Peyer's patch (tissue), 4 donors: ENCODE measurements around the gene RBM23. TPM values are rescaled to one million over a fixed set of nuclear protein-coding genes. Genes with fewer than 3 reads are reported as not detected.

Experiments
- DNase-seq, 3 donors: peaks; one replicate each; pipeline ENCODE4 v3.0.0-alpha.2; 2017 to 2019
- H3K27ac ChIP-seq, 4 donors: fragments of 200-600 bp; sonication (generic); one replicate each; pipeline ENCODE4 v1.5.1; 2016 to 2019
- H3K27me3 ChIP-seq, 2 donors: fragments of 200-600 bp; sonication (generic); one replicate each; pipeline ENCODE4 v1.5.1; 2019
- H3K36me3 ChIP-seq, 3 donors: fragments of 200-600 bp; sonication (generic); one replicate each; pipeline ENCODE4 v1.5.1; 2016 to 2019
- H3K4me1 ChIP-seq, 4 donors: fragments of 200-600 bp; sonication (generic); one replicate each; pipeline ENCODE4 v1.5.1; 2016 to 2019
- H3K4me3 ChIP-seq, 4 donors: fragments of 200-600 bp; sonication (generic); 1 replicate in 3 of 4; 2 replicates in 1 of 4; pipeline ENCODE4 v1.5.1; 2016 to 2019; ENCODE audit warnings: mild to moderate bottlenecking in 1 of 4
- H3K9me3 ChIP-seq, 4 donors: fragments of 200-600 bp; sonication (generic); one replicate each; pipeline ENCODE4 v1.5.1; 2016 to 2019; ENCODE audit warnings: mild to moderate bottlenecking in 1 of 4
- CTCF ChIP-seq, 6 experiments: fragments of 450-650 bp in 4 of 6; fragments of 200-600 bp in 2 of 6; sonication (generic) in 1 of 6; IDR thresholded peaks; one replicate each; pipeline ENCODE4 v1.5.1; 2017 to 2019; ENCODE audit warnings: antibody characterized with exemption in 6 of 6, mild to moderate bottlenecking in 3 of 6, moderate library complexity in 1 of 6
- POLR2A ChIP-seq, 2 donors: fragments of 450-650 bp; IDR thresholded peaks; one replicate each; pipeline ENCODE4 v1.5.1; 2017; ENCODE audit warnings: antibody characterized with exemption in 2 of 2, mild to moderate bottlenecking in 2 of 2, moderate library complexity in 2 of 2
- total RNA-seq, 4 donors: library from RNA; depleted of rRNA; stranded (reverse); fragments of >200 nt; gene quantifications; one replicate each; pipeline ENCODE4 v1.1.0, GENCODE V29; 2016

The RBM23 gene
- total RNA-seq, 4 donors from 2014 or later = 84.4 to 155 (median 116) TPM

- peak; percentile 82 to 94 (median 86) for DNase-seq
- H3K4me1 ChIP-seq = peaks cover 0 to 37% (median 10%) of the 10 kb centered on the region in 4 donors
- H3K9me3 ChIP-seq = no peaks in the 10 kb centered on the region
- peak overlapping the region; percentile 63 to 89 (median 78) for H3K4me3 ChIP-seq
- peaks cover 0 to 38% (median 7%) of the 10 kb centered on the region in 3 donors for H3K36me3 ChIP-seq
- H3K27ac ChIP-seq = peak overlapping the region; percentile 93 to 100 (median 96)
- H3K27me3 ChIP-seq = no peaks in the 10 kb centered on the region
- TF ChIP-seq CTCF (IDR thresholded peaks at IDR 0.05) (peak; percentile 92 to 97 (median 95)), POLR2A (IDR thresholded peaks at IDR 0.05) (peak in 1 of 2 donors; percentile 51)
Measured at GRCh38 chr14:22872033-22872832, 46.7 kb downstream of the RBM23 start.

- H3K27me3 ChIP-seq = no peaks in the 10 kb centered on the region
- peaks cover 0 to 30% (median 7%) of the 10 kb centered on the region in 3 donors for H3K36me3 ChIP-seq
- TF ChIP-seq POLR2A (IDR thresholded peaks at IDR 0.05) = peak; percentile 76 to 82
- TF ChIP-seq CTCF (IDR thresholded peaks at IDR 0.05) = no peak
- H3K4me1 ChIP-seq = peaks cover 0 to 37% (median 10%) of the 10 kb centered on the region in 4 donors
- peak within 1 kb of the TSS; percentile 93 to 100 (median 96) for H3K27ac ChIP-seq
- H3K4me3 ChIP-seq = peak within 1 kb of the TSS; percentile 63 to 89 (median 78)
- no peaks in the 10 kb centered on the region for H3K9me3 ChIP-seq
- DNase-seq = peak; percentile 92 to 97 (median 95)
Measured at GRCh38 chr14:22871224-22872032, 47.5 kb downstream of the RBM23 start, which contains the start of gene LRP10. Gene LRP10, plus strand, starts transcription at chr14:22871740. Its CDS starts 564 bp downstream, at chr14:22872304.

GRCh38 chr14:22870811-22871223 lies 48.1 kb downstream of the RBM23 start:
- peaks cover 0 to 24% (median 7%) of the 10 kb centered on the region in 3 donors for H3K36me3 ChIP-seq
- H3K4me3 ChIP-seq = peak overlapping the region; percentile 63 to 89 (median 78)
- peak overlapping the region; percentile 93 to 100 (median 96) for H3K27ac ChIP-seq
- DNase-seq = no peak
- H3K9me3 ChIP-seq = no peaks in the 10 kb centered on the region
- no peaks in the 10 kb centered on the region for H3K27me3 ChIP-seq
- peaks cover 0 to 35% (median 10%) of the 10 kb centered on the region in 4 donors for H3K4me1 ChIP-seq
- TF ChIP-seq POLR2A (IDR thresholded peaks at IDR 0.05) (no peak), CTCF (IDR thresholded peaks at IDR 0.05) (peak in 1 of 6 experiments; percentile 2)

GRCh38 chr14:22866874-22867273 lies 52.1 kb downstream of the RBM23 start:
- Histone ChIP-seq H3K27ac (no peak overlapping the region), H3K27me3 (no peaks in the 10 kb centered on the region), H3K4me3 (no peak overlapping the region), H3K9me3 (no peaks in the 10 kb centered on the region), H3K36me3 (no peaks in the 10 kb centered on the region), H3K4me1 (peaks cover 0 to 12% (median 5%) of the 10 kb centered on the region in 4 donors)
- no peak for TF ChIP-seq CTCF (IDR thresholded peaks at IDR 0.05)
- TF ChIP-seq POLR2A (IDR thresholded peaks at IDR 0.05) = no peak
- DNase-seq = no peak
